H1 (cell line): Measurements from ENCODE around the gene DISC1. TPM values are rescaled to one million over a fixed set of nuclear protein-coding genes. Genes with fewer than 3 reads are reported as not detected.

Source experiments
- CTCF ChIA-PET: fragments of 300-600 bp; sonication (Branson Sonifier 250); formaldehyde crosslinking; loops from one replicate; lab custom pipeline; 2021; ENCODE audit not compliant: partially characterized antibody; lab: Charles Lee
- POLR2A ChIA-PET: fragments of 300-600 bp; sonication (Branson Sonifier 250); formaldehyde crosslinking; loops from one replicate; lab custom pipeline; 2021; ENCODE audit warnings: inconsistent platforms; ENCODE audit not compliant: partially characterized antibody; lab: Charles Lee
- DNase-seq, 2 experiments: peaks; one replicate each; pipeline versions ENCODE4 v3.0.0 to v3.0.0-alpha.2; 2010 to 2022; ENCODE audit warnings: low spot score in 2 of 2, low read depth in 1 of 2, mixed read lengths in 1 of 2
- FAIRE-seq: peaks from 2 replicates; lab custom pipeline; 2011; peaks lifted over from hg19 to GRCh38; lab: Jason Lieb, UNC
- H2AFZ ChIP-seq: 2 replicates; pipeline ENCODE4 v1.8.1; 2012; ENCODE audit warnings: low read length, inconsistent platforms
- H2AK5ac ChIP-seq: 2 replicates; pipeline ENCODE4 v1.6.1; 2013; ENCODE audit warnings: low read depth, low read length
- H2BK120ac ChIP-seq: replicated peaks from 2 replicates; pipeline ENCODE3; 2013; ENCODE audit warnings: low read depth, low read length, inconsistent platforms
- H2BK12ac ChIP-seq: 2 replicates; pipeline ENCODE4 v1.6.1; 2013; ENCODE audit warnings: low read depth, low read length
- H2BK15ac ChIP-seq: 2 replicates; pipeline ENCODE4 v1.6.1; 2013; ENCODE audit warnings: low read length
- H2BK20ac ChIP-seq: 2 replicates; pipeline ENCODE4 v1.6.1; 2013; ENCODE audit warnings: low read length
- H2BK5ac ChIP-seq: 2 replicates; pipeline ENCODE4 v1.6.1; 2013; ENCODE audit warnings: low read depth, low read length
- H3K14ac ChIP-seq: 2 replicates; pipeline ENCODE4 v1.6.1; 2013; ENCODE audit warnings: inconsistent platforms; ENCODE audit not compliant: insufficient read length
- H3K18ac ChIP-seq: 2 replicates; pipeline ENCODE4 v1.6.1; 2013; ENCODE audit warnings: low read length; ENCODE audit errors: extremely low read depth
- H3K23ac ChIP-seq: 2 replicates; pipeline ENCODE4 v1.6.1; 2013; ENCODE audit warnings: inconsistent platforms; ENCODE audit not compliant: insufficient read length
- H3K23me2 ChIP-seq: 2 replicates; pipeline ENCODE4 v1.6.1; 2013; ENCODE audit warnings: low read depth, low read length
- H3K27ac ChIP-seq: 2 replicates; pipeline ENCODE4 v1.6.1; 2011; ENCODE audit warnings: low read depth, low read length, inconsistent platforms
- H3K27me3 ChIP-seq, 4 experiments: replicated peaks in 1 of 4; 1 replicate in 1 of 4; 2 replicates in 3 of 4; pipeline versions ENCODE4 v1.6.1 to v1.8.1; 2011 to 2013; ENCODE audit warnings: low read length in 3 of 4, mild to moderate bottlenecking in 3 of 4, inconsistent platforms in 2 of 4, mixed read lengths in 2 of 4, moderate library complexity in 1 of 4; ENCODE audit not compliant: control insufficient read depth in 3 of 4, insufficient read depth in 3 of 4; ENCODE audit errors: extremely low read depth in 1 of 4
- H3K36me3 ChIP-seq, 4 experiments: 2 replicates each; pipeline versions ENCODE4 v1.6.1 to v1.8.1; 2011 to 2013; ENCODE audit warnings: mild to moderate bottlenecking in 4 of 4, low read length in 3 of 4, moderate library complexity in 2 of 4, control low read depth in 1 of 4, inconsistent platforms in 1 of 4; ENCODE audit not compliant: insufficient read depth in 4 of 4, control insufficient read depth in 2 of 4
- H3K4ac ChIP-seq: replicated peaks from 2 replicates; pipeline ENCODE3; 2013; ENCODE audit warnings: low read length, low read depth, mixed read lengths, inconsistent platforms; ENCODE audit not compliant: insufficient read length
- H3K4me1 ChIP-seq, 4 experiments: replicated peaks in 1 of 4; 1 replicate in 1 of 4; 2 replicates in 3 of 4; pipeline versions ENCODE4 v1.6.1 to v1.8.1; 2011 to 2013; ENCODE audit warnings: low read length in 3 of 4, inconsistent platforms in 2 of 4, mixed read lengths in 1 of 4; ENCODE audit not compliant: insufficient read depth in 4 of 4, control insufficient read depth in 3 of 4
- H3K4me2 ChIP-seq, 2 experiments: 2 replicates each; pipeline versions ENCODE4 v1.6.1 to v1.8.1; 2011 to 2013; ENCODE audit warnings: low read depth in 2 of 2, low read length in 2 of 2, control low read depth in 1 of 2, inconsistent platforms in 1 of 2, mild to moderate bottlenecking in 1 of 2; ENCODE audit not compliant: insufficient read depth in 1 of 2
- H3K4me3 ChIP-seq, 4 experiments: fragments of 200-600, 300-600 bp in 1 of 4; sonication (generic), shearing (Covaris generic), sonication (Bioruptor Twin) in 1 of 4; 2 replicates each; pipeline versions ENCODE4 v1.5.1 to v1.8.1; 2011 to 2016; ENCODE audit warnings: low read length in 4 of 4, low read depth in 3 of 4, control low read depth in 2 of 4, inconsistent platforms in 2 of 4, mild to moderate bottlenecking in 2 of 4, mixed read lengths in 1 of 4, moderate library complexity in 1 of 4; ENCODE audit not compliant: insufficient read depth in 2 of 4; ENCODE audit errors: extremely low read depth in 1 of 4
- H3K56ac ChIP-seq: replicated peaks from 2 replicates; pipeline ENCODE3; 2013; ENCODE audit warnings: low read depth, mild to moderate bottlenecking, mixed read lengths, low read length, inconsistent platforms; ENCODE audit not compliant: insufficient read length
- H3K79me1 ChIP-seq: 2 replicates; pipeline ENCODE4 v1.6.1; 2013; ENCODE audit warnings: low read depth, low read length, control low read depth
- H3K79me2 ChIP-seq, 2 experiments: 2 replicates each; pipeline versions ENCODE4 v1.6.1 to v1.8.1; 2012 to 2013; ENCODE audit warnings: low read length in 2 of 2, mild to moderate bottlenecking in 2 of 2, inconsistent platforms in 1 of 2; ENCODE audit not compliant: insufficient read depth in 2 of 2, control insufficient read depth in 1 of 2
- H3K9ac ChIP-seq, 4 experiments: replicated peaks in 1 of 4; 1 replicate in 1 of 4; 2 replicates in 3 of 4; pipeline versions ENCODE4 v1.6.1 to v1.8.1; 2011 to 2013; ENCODE audit warnings: low read depth in 3 of 4, low read length in 3 of 4, control low read depth in 2 of 4, mild to moderate bottlenecking in 2 of 4, moderate library complexity in 2 of 4, inconsistent platforms in 1 of 4; ENCODE audit errors: extremely low read depth in 1 of 4
- H3K9me3 ChIP-seq, 2 experiments: 2 replicates each; pipeline versions ENCODE4 v1.6.1 to v1.8.1; 2012 to 2013; ENCODE audit warnings: mild to moderate bottlenecking in 2 of 2, moderate library complexity in 2 of 2, control low read depth in 1 of 2, inconsistent platforms in 1 of 2, low read depth in 1 of 2, low read length in 1 of 2, mixed read lengths in 1 of 2; ENCODE audit not compliant: insufficient read depth in 2 of 2
- H4K20me1 ChIP-seq, 2 experiments: replicated peaks in 1 of 2; 2 replicates each; pipeline versions ENCODE3 to v1.8.1; 2011 to 2013; ENCODE audit warnings: inconsistent platforms in 2 of 2, low read length in 2 of 2, mild to moderate bottlenecking in 1 of 2; ENCODE audit not compliant: insufficient read depth in 2 of 2, control insufficient read depth in 1 of 2
- H4K5ac ChIP-seq: 2 replicates; pipeline ENCODE4 v1.6.1; 2013; ENCODE audit warnings: low read length, low read depth, mixed read lengths, inconsistent platforms; ENCODE audit not compliant: insufficient read length
- H4K8ac ChIP-seq: 2 replicates; pipeline ENCODE4 v1.8.0; 2013; ENCODE audit warnings: mild to moderate bottlenecking, moderate library complexity, low read length, inconsistent platforms; ENCODE audit not compliant: insufficient read depth; ENCODE audit errors: extremely low read depth
- H4K91ac ChIP-seq: replicated peaks from 2 replicates; pipeline ENCODE3; 2013; ENCODE audit warnings: low read length, mixed read lengths, inconsistent platforms; ENCODE audit not compliant: insufficient read length
- KDM1A ChIP-seq: fragments of 200-600, 300-600 bp; sonication (generic); IDR thresholded peaks from 2 replicates; pipeline ENCODE4 v1.7.1; 2016; ENCODE audit warnings: mild to moderate bottlenecking, low read length, borderline replicate concordance
- TAF1 ChIP-seq: IDR thresholded peaks from 2 replicates; pipeline ENCODE4 v1.6.1; 2011; ENCODE audit warnings: mild to moderate bottlenecking, low read depth, low read length
- WGBS, 2 experiments: shearing (Covaris generic) in 1 of 2; methylation state at CpG; one replicate each; pipeline versions ENCODE4 v1.1.6 to v1.1.7; 2013 to 2015; ENCODE audit warnings: low lambda C conversion rate in 2 of 2, mixed read lengths in 2 of 2, inconsistent platforms in 1 of 2, low coverage in 1 of 2, missing lambda C conversion rate in 1 of 2; ENCODE audit not compliant: insufficient replicate concordance in 2 of 2, insufficient coverage in 1 of 2, insufficient read length in 1 of 2; ENCODE audit errors: extremely low coverage in 1 of 2, missing lambda C conversion rate in 1 of 2; 5-methylcytosine and 5-hydroxymethylcytosine counted together
- polyA plus RNA-seq, 7 experiments: library from polyadenylated mRNA; depleted of rRNA in 3 of 7; stranded (reverse) in 5 of 7; unstranded in 2 of 7; fragments of >200 nt in 5 of 7; fragments of 200-250 nt in 2 of 7; gene quantifications; 1 replicate in 5 of 7; 2 replicates in 1 of 7; 4 replicates in 1 of 7; pipeline versions ENCODE4 v1.2.1 to v1.2.3, GENCODE V29; 2011 to 2013; ENCODE audit warnings: missing spikeins in 2 of 7, mixed read lengths in 2 of 7
- total RNA-seq: library from RNA; stranded (reverse); fragmentation: NEBNext Ultra II Directional; extraction: Animal tissue kit (Norgen Biotek cat#: 25700); gene quantifications from 2 replicates; pipeline ENCODE4 v1.2.1, GENCODE V29; 2021

Gene DISC1
- total and polyA plus RNA-seq, 2 of the 8 experiments (the other 6 are each of a cell fraction or from before 2014, with no cell fraction given): 1.1 to 3.5 TPM

DNA sequence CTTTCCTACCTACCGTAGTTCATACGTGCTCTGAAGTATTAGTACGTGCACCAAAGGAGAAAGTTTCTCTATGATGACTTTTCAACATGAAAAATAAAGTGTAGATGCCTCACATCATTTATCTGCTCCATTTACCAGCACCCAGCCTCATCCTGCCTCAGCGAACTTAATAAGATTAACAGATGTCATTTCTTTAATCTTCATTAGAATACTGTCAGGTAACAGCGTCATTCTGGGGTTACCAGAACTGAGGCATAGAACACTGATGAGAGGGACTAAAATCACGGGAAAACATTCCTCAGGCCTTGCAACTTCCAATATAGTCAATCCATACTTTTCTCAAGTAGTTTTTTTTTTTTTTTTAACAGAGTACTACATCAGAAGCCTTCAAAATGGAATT is 43.2 kb upstream of the DISC1 start:
- Histone ChIP-seq H4K20me1 (no peaks in the 10 kb centered on the region), H3K27me3 (no peaks in the 10 kb centered on the region), H2BK12ac (no peak overlapping the region), H3K4me3 (no peak overlapping the region), H3K9ac (no peak overlapping the region), H2BK20ac (no peak overlapping the region), H3K56ac (no peak overlapping the region), H3K23me2 (peaks cover 1% of the 10 kb centered on the region; the same call in 1 of the 2 replicates), H3K79me2 (no peaks in the 10 kb centered on the region), H4K5ac (no peak overlapping the region), H3K27ac (no peak overlapping the region), H2AK5ac (no peak overlapping the region), H3K4me1 (no peaks in the 10 kb centered on the region), H3K18ac (no peak overlapping the region), H4K8ac (no peak overlapping the region), H3K23ac (no peak overlapping the region), H2BK5ac (no peak overlapping the region), H3K36me3 (no peaks in the 10 kb centered on the region), H3K79me1 (no peaks in the 10 kb centered on the region), H3K9me3 (no peaks in the 10 kb centered on the region), H2BK120ac (no peak overlapping the region), H2BK15ac (no peak overlapping the region), H3K4ac (no peak overlapping the region), H3K14ac (no peak overlapping the region), H4K91ac (no peak overlapping the region), H2AFZ (no peak overlapping the region), H3K4me2 (no peak overlapping the region)
- FAIRE-seq (no peak), DNase-seq (no peak)
- WGBS, 2 experiments: 91% methylated on average over 6 of the region's 6 CpGs; no CpG with 5 or more reads in 1 of the 2 experiments
- CTCF ChIA-PET: interaction anchor here (0.8 kb wide), 1 partner anchor 20 kb away, joined by 4 read pairs; no protein-coding TSS in a partner anchor
- POLR2A ChIA-PET: no interaction called here
- TF ChIP-seq KDM1A (no peak), TAF1 (no peak)
